Activated CD4-positive, alpha-beta memory T cell treated with anti-CD3 and anti-CD28 coated beads, Interleukin-2, amount 10 ng/mL, durations not matched to agents 7 days and 5 days (primary cell): ENCODE measurements around the gene SIL1. TPM values are rescaled to one million over a fixed set of nuclear protein-coding genes. Genes with fewer than 3 reads are reported as not detected.
"Not testable (repeated sequence)": the region's sequence is repeated elsewhere in the genome, so short reads cannot be mapped to it uniquely, and the experiment has no call there.

Source experiments
- CTCF ChIA-PET: fragments of 350-600 bp; sonication (Branson Sonifier 250); formaldehyde crosslinking; loops from one replicate; lab custom pipeline; 2021; ENCODE audit warnings: antibody characterized with exemption, inconsistent platforms; lab: Charles Lee
- POLR2A ChIA-PET: fragments of 350-600 bp; sonication (Branson Sonifier 250); formaldehyde crosslinking; loops from one replicate; lab custom pipeline; 2021; ENCODE audit warnings: antibody characterized with exemption; lab: Charles Lee
- DNase-seq: peaks from one replicate; pipeline ENCODE4 v3.0.0-alpha.2; 2020
- H3K27ac Mint-ChIP-seq: one replicate; pipeline ENCODE4 v1.8.0; 2021; ENCODE audit warnings: mild to moderate bottlenecking, mixed read lengths
- H3K27me3 Mint-ChIP-seq: one replicate; pipeline ENCODE4 v1.8.0; 2021; ENCODE audit warnings: mixed read lengths
- H3K36me3 Mint-ChIP-seq: one replicate; pipeline ENCODE4 v1.8.0; 2021; ENCODE audit warnings: low read depth, mixed read lengths
- H3K4me1 Mint-ChIP-seq: one replicate; pipeline ENCODE4 v1.8.0; 2021; ENCODE audit warnings: mixed read lengths
- H3K4me3 Mint-ChIP-seq: one replicate; pipeline ENCODE4 v1.8.0; 2021; ENCODE audit warnings: mild to moderate bottlenecking, mixed read lengths
- H3K9me3 Mint-ChIP-seq: one replicate; pipeline ENCODE4 v1.8.0; 2021; ENCODE audit warnings: mixed read lengths
- total RNA-seq, 2 experiments: library from RNA; stranded (reverse); gene quantifications; one replicate each; pipeline ENCODE4 v1.2.3, GENCODE V29; 2021

The SIL1 gene
- total RNA-seq, 2 experiments from 2014 or later, result 23.1 to 39.7 TPM

- POLR2A ChIA-PET, result interaction anchor here (1.2 kb wide), 1 partner anchor 48 kb away, joined by 3 read pairs; no protein-coding TSS in a partner anchor
- H3K36me3 Mint-ChIP-seq, result no peaks in the 10 kb centered on the region
- no peak for DNase-seq
- H3K9me3 Mint-ChIP-seq, result no peaks in the 10 kb centered on the region
- no peak overlapping the region for H3K27ac Mint-ChIP-seq
- H3K27me3 Mint-ChIP-seq, result no peaks in the 10 kb centered on the region
- CTCF ChIA-PET, result no interaction called here
- H3K4me3 Mint-ChIP-seq, result no peak overlapping the region
- H3K4me1 Mint-ChIP-seq, result no peaks in the 10 kb centered on the region
Observed at GRCh38 chr5:139124774-139125520, 73.2 kb downstream of the SIL1 start.

GRCh38 chr5:139121120-139121519 lies 77.0 kb downstream of the SIL1 start:
- Mint-ChIP-seq H3K36me3 (peaks cover 5% of the 10 kb centered on the region), H3K27me3 (no peaks in the 10 kb centered on the region), H3K9me3 (no peaks in the 10 kb centered on the region), H3K27ac (no peak overlapping the region), H3K4me1 (no peaks in the 10 kb centered on the region), H3K4me3 (no peak overlapping the region)
- ChIA-PET POLR2A (no interaction called here), CTCF (no interaction called here)
- DNase-seq, result no peak

- no peaks in the 10 kb centered on the region for H3K9me3 Mint-ChIP-seq
- H3K27ac Mint-ChIP-seq, result no peak overlapping the region
- no peak overlapping the region for H3K4me3 Mint-ChIP-seq
- no peaks in the 10 kb centered on the region for H3K4me1 Mint-ChIP-seq
- CTCF ChIA-PET, result no interaction called here
- H3K36me3 Mint-ChIP-seq, result peaks cover 5% of the 10 kb centered on the region
- H3K27me3 Mint-ChIP-seq, result no peaks in the 10 kb centered on the region
- POLR2A ChIA-PET, result no interaction called here
- no peak for DNase-seq
Observed at GRCh38 chr5:139120521-139120920, 77.6 kb downstream of the SIL1 start.

GRCh38 chr5:139118804-139119203 lies 79.4 kb downstream of the SIL1 start:
- Mint-ChIP-seq H3K27me3 (no peaks in the 10 kb centered on the region), H3K36me3 (peaks cover 5% of the 10 kb centered on the region), H3K4me1 (no peaks in the 10 kb centered on the region), H3K4me3 (no peak overlapping the region), H3K27ac (no peak overlapping the region), H3K9me3 (no peaks in the 10 kb centered on the region)
- POLR2A ChIA-PET, result no interaction called here
- CTCF ChIA-PET, result no interaction called here
- no peak for DNase-seq

GRCh38 chr5:139117342-139117884 lies 80.8 kb downstream of the SIL1 start:
- POLR2A ChIA-PET, result no interaction called here
- CTCF ChIA-PET, result no interaction called here

GRCh38 chr5:139116100-139116655 lies 82.0 kb downstream of the SIL1 start:
- no peak for DNase-seq
- no peak overlapping the region for H3K27ac Mint-ChIP-seq
- H3K27me3 Mint-ChIP-seq, result no peaks in the 10 kb centered on the region
- H3K36me3 Mint-ChIP-seq, result peaks cover 8% of the 10 kb centered on the region
- POLR2A ChIA-PET, result no interaction called here
- no peaks in the 10 kb centered on the region for H3K4me1 Mint-ChIP-seq
- CTCF ChIA-PET, result no interaction called here
- peaks cover 2% of the 10 kb centered on the region for H3K9me3 Mint-ChIP-seq
- no peak overlapping the region for H3K4me3 Mint-ChIP-seq

More at GRCh38 chr5:139117342-139117884, 80.8 kb downstream of the SIL1 start:
- H3K4me1 Mint-ChIP-seq, result no peaks in the 10 kb centered on the region
- DNase-seq, result no peak
- H3K36me3 Mint-ChIP-seq, result peaks cover 8% of the 10 kb centered on the region
- H3K27ac Mint-ChIP-seq, result no peak overlapping the region
- H3K4me3 Mint-ChIP-seq, result no peak overlapping the region
- H3K9me3 Mint-ChIP-seq, result peaks cover 2% of the 10 kb centered on the region
- H3K27me3 Mint-ChIP-seq, result no peaks in the 10 kb centered on the region

- Mint-ChIP-seq H3K27ac (no peak overlapping the region), H3K36me3 (peaks cover 4% of the 10 kb centered on the region), H3K9me3 (peaks cover 2% of the 10 kb centered on the region), H3K4me1 (no peaks in the 10 kb centered on the region), H3K27me3 (no peaks in the 10 kb centered on the region), H3K4me3 (no peak overlapping the region)
- ChIA-PET CTCF (interaction anchor here (1.4 kb wide), 1 partner anchor 14 kb away, joined by 3 read pairs; no protein-coding TSS in a partner anchor), POLR2A (no interaction called here)
- DNase-seq, result no peak
Observed at GRCh38 chr5:139113892-139114291, 84.3 kb downstream of the SIL1 start.

- POLR2A ChIA-PET, H3K9me3 Mint-ChIP-seq, H3K4me1 Mint-ChIP-seq, CTCF ChIA-PET, H3K27me3 Mint-ChIP-seq, H3K36me3 Mint-ChIP-seq, H3K27ac Mint-ChIP-seq, DNase-seq, H3K4me3 Mint-ChIP-seq: not testable (repeated sequence)
Observed at GRCh38 chr5:139112362-139112761, 85.8 kb downstream of the SIL1 start.

- ChIA-PET CTCF (no interaction called here), POLR2A (no interaction called here)
- DNase-seq, result no peak
- H3K27me3 Mint-ChIP-seq, result no peaks in the 10 kb centered on the region
- H3K27ac Mint-ChIP-seq, result no peak overlapping the region
- no peak overlapping the region for H3K4me3 Mint-ChIP-seq
- H3K4me1 Mint-ChIP-seq, result no peaks in the 10 kb centered on the region
- peaks cover 4% of the 10 kb centered on the region for H3K36me3 Mint-ChIP-seq
- H3K9me3 Mint-ChIP-seq, result peaks cover 2% of the 10 kb centered on the region
Observed at GRCh38 chr5:139110526-139111168, 87.5 kb downstream of the SIL1 start.

GRCh38 chr5:139108063-139108824 lies 89.9 kb downstream of the SIL1 start:
- Mint-ChIP-seq H3K9me3 (peaks cover under 1% of the 10 kb centered on the region), H3K4me3 (no peak overlapping the region), H3K36me3 (peaks cover under 1% of the 10 kb centered on the region), H3K27ac (no peak overlapping the region), H3K4me1 (no peaks in the 10 kb centered on the region), H3K27me3 (no peaks in the 10 kb centered on the region)
- DNase-seq, result no peak
- ChIA-PET POLR2A (no interaction called here), CTCF (no interaction called here)

- POLR2A ChIA-PET, result no interaction called here
- Mint-ChIP-seq H3K27ac (no peak overlapping the region), H3K9me3 (no peaks in the 10 kb centered on the region), H3K27me3 (no peaks in the 10 kb centered on the region), H3K4me3 (no peak overlapping the region), H3K36me3 (no peaks in the 10 kb centered on the region), H3K4me1 (no peaks in the 10 kb centered on the region)
- DNase-seq, result no peak
- CTCF ChIA-PET, result no interaction called here
Observed at GRCh38 chr5:139105621-139106071, 92.5 kb downstream of the SIL1 start.

GRCh38 chr5:139104577-139105276 lies 93.4 kb downstream of the SIL1 start:
- Mint-ChIP-seq H3K4me3 (no peak overlapping the region), H3K4me1 (no peaks in the 10 kb centered on the region), H3K27ac (no peak overlapping the region), H3K9me3 (no peaks in the 10 kb centered on the region), H3K27me3 (no peaks in the 10 kb centered on the region), H3K36me3 (no peaks in the 10 kb centered on the region)
- CTCF ChIA-PET, result no interaction called here
- no peak for DNase-seq
- POLR2A ChIA-PET, result no interaction called here
